HuH-7.5 (cell line): Measurements from ENCODE around the gene C10orf71.

Source experiments
- DNase-seq: peaks from one replicate; pipeline ENCODE4 v3.0.0; 2011; ENCODE audit warnings: low spot score

Gene C10orf71

GRCh38 chr10:49274886-49275285 is 24.1 kb upstream of the C10orf71 start:
- no peak for DNase-seq

GRCh38 chr10:49275896-49276295 is 23.1 kb upstream of the C10orf71 start:
- no peak for DNase-seq

- DNase-seq: no peak
Observed at GRCh38 chr10:49276596-49276995, 22.4 kb upstream of the C10orf71 start.

- DNase-seq: no peak
Observed at GRCh38 chr10:49277973-49278372, 21.0 kb upstream of the C10orf71 start.

DNA sequence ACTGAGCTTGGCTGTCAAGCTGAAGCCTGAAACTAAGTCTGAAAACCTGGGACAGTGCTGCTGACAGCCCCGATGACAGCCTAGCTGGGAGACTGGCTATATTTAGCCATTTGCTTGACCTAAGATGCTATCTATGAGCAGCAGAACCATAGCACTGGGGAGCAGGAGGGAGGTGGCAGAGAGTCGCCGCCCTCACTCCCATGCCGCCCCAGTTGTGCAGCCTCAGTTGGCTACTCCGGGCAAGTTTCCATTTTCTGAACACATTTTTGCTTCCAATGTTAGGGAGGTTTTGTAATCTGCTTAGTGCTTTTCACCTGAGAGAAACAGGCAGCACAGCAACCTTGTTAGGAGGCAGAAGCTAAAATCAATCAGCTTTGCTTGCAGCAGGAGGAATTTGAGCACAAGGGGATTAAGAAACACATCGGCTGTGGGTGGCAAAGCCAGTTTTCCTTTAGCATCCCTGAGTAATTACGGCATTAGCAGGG is 20.4 kb upstream of the C10orf71 start:
- no peak for DNase-seq

DNA sequence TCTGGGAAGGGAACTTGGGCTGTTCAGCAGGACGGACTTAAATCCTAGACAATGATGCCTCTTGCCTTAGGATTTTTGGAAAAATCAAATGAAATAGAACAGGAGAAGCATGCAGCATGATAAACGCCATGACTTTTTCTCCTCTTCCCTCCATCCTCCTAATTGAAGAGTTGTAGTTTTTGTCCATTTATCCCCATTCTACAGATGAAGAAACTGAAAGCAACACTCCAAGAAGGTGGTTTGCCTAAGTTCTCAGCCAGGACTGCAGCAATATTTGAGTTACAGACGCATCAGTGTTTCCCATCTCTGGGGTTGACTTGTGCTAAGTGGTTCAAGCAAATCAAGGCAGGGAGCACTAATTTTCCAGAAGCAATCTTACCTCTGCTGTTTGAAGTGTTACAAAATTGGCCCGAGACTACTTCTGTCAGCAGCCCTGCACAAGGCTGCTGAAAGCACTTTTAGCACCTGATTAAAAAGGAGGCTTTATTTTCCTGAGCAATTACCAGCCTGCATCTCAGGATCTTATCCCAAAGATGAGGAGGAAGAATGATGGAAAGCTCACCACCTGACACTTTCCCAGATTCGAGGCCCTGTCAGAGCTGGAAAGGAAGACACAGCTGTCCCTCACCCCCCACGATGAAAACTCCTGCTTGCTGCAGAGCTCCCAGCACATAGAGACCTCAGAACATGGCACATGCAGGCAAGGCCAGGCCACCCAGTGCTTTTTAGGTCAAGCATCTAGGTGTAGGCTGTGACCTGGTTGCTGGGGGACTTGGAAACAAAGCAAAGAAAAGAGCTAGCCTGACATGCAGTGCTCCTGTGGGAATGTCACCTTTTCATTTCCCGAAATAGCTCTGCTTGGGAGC is 19.7 kb upstream of the C10orf71 start:
- DNase-seq: no peak

DNA sequence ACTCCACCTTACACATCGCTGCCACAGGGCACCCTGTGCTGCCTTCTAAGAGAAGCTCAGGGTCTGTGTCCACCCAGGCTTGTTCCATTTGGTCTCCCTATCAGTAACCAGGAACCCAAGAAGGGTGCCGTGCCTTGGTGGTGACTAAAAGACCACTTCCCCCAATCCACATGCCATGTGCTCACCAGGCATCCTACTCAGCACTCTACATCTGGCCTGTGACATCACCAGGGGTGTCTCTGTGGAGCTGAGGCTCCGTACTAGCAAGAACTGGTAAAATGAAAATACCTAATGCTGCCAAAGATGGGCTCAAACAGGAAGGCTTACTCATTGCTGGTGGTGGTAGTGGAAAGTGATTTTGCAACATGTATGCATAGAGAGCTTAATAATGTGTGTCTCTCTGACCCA is 19.0 kb upstream of the C10orf71 start:
- no peak for DNase-seq

GRCh38 chr10:49281461-49281860 is 17.5 kb upstream of the C10orf71 start:
- no peak for DNase-seq

DNA sequence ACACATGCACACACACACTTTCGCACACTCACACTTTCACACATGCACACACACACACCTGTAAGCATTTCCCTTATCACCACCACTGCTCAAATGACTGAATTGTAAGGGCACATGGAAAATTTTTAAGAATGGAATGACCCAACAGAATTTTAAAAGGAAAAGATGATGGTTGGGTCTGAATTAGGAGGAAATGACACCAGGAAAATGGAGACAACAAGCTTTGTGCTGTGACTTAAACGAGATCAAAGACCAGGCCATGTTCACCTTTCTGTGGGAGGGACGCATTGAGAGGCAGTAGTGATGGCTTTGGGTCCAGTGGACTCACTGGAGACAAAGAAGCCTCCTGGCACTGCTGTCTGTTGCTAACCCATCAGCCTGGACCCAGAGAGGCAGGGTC is 16.7 kb upstream of the C10orf71 start:
- DNase-seq: no peak

GRCh38 chr10:49282879-49283341 is 16.1 kb upstream of the C10orf71 start:
- DNase-seq: no peak

DNA sequence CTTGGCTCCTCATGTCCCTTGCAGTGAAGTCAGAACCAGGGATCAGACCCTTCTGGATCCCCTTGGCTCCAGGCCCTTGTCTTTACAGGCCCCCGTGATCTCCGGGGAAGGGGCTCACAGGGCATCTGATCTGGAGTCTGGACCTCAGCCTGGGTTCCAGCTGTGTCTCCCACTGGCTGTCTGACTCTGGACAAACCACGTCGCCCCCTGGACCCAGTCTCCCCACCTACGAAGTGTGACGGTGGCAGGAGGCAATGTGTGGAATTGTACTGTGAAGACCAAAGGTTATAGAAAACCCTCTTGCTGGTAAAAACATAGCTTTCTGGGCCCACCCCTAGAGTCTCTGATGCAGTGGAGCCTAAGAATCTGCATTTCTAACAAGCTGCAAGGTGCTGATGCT is 15.5 kb upstream of the C10orf71 start:
- DNase-seq: no peak

DNA sequence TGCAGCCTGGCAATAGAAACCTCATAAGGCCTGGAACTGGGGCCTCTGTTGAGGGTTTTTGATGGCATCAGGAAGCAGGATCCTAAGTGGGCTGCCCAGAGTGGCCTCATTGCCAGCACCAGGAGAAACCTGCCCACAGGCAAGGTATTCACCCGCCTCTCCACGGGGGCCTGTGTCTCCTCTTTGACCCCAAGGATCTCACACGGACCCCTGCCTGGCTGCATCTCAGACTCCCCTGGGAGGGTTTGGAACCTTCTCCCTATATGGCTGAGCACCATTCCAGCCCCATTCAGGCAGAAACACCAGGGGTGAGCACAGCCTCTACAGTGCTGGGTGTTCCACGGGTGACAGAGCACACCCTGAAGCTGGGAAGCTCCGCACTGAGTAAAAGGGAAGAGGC is 14.6 kb upstream of the C10orf71 start:
- DNase-seq: no peak

DNA sequence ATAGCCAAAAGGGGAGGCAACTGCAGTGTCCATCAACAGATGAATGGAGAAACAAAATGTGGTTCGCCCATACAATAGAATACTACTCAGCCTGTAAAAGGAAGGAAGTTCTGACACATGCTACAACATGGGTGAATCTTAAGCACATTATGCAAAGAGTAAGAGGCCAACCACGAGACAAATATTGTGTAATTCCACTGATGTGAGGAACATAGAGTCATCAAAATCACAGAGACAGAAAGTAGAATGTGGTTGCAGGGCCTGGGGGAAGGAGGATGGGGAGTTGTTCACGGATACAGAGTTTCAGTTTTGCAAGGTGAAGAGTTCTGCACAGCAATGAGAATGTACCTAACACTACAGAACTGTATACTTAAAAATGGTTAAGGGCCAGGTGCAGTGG is 13.7 kb upstream of the C10orf71 start:
- DNase-seq: no peak

- no peak for DNase-seq
Observed at GRCh38 chr10:49286686-49287085, 12.3 kb upstream of the C10orf71 start.

- DNase-seq: no peak
Observed at GRCh38 chr10:49287689-49288340, 11.2 kb upstream of the C10orf71 start.

- no peak for DNase-seq
Observed at GRCh38 chr10:49288341-49289065, 10.5 kb upstream of the C10orf71 start.

- DNase-seq: no peak
Observed at GRCh38 chr10:49289480-49289879, 9.5 kb upstream of the C10orf71 start.

DNA sequence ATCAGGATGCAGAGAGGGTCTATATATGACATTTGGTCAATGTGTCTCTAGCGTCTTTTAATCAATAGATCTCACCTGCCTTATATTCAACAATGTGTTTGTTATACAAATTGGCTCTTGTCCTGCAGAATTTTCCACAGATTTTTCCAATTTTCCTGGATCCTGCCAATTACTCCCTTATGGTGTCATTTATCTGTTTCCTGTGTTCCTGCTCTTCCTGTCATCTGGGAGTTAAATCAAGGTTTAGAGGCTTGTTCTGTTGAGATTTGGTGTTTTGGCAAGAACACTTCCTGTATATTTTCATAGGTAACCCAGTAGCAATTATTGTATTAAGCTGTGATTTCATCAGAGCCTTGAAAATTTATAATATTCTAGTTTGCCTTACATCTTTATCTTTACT is 8.8 kb upstream of the C10orf71 start:
- DNase-seq: no peak

GRCh38 chr10:49290607-49291006 is 8.4 kb upstream of the C10orf71 start:
- DNase-seq: no peak

GRCh38 chr10:49292565-49293207 is 6.3 kb upstream of the C10orf71 start:
- no peak for DNase-seq

DNA sequence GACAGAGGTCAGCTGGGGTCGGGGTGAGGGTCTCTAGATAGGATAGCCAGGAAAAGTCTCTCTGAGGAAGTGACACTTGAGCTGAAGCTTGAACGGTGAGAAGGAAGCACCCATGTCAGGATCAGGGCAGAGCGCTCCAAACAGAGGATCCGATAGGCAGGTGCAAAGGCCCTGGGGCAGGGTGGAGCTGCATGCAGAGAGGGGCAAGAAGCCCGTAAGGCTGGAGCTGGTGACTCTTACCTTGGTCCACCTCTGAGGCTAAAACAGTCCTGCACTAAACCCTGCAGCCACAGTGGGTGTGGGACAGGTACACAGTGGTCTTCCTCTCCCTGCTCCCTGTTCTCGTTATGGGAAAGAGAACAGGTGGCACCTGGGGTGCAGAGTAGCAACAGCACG is 5.8 kb upstream of the C10orf71 start:
- no peak for DNase-seq

- DNase-seq: no peak
Observed at GRCh38 chr10:49294731-49295130, 4.2 kb upstream of the C10orf71 start.
